Nephron progenitor cell (in vitro differentiated cells): ENCODE results near the gene IL1R2.
"Not testable (repeated sequence)": the region's sequence is repeated elsewhere in the genome, so short reads cannot be mapped to it uniquely, and the experiment has no call there.

ENCODE experiments used
- DNase-seq: peaks from one replicate; pipeline ENCODE4 v3.0.0; 2021
- H3K27ac Mint-ChIP-seq: 2 replicates; pipeline ENCODE4 v1.8.0; 2021; ENCODE audit warnings: mild to moderate bottlenecking, moderate library complexity, mixed read lengths
- H3K27me3 Mint-ChIP-seq: 2 replicates; pipeline ENCODE4 v1.8.0; 2021; ENCODE audit warnings: mild to moderate bottlenecking, low read depth, mixed read lengths; ENCODE audit not compliant: poor library complexity
- H3K36me3 Mint-ChIP-seq: 2 replicates; pipeline ENCODE4 v1.8.0; 2021; ENCODE audit warnings: low read depth, mixed read lengths
- H3K4me1 Mint-ChIP-seq: 2 replicates; pipeline ENCODE4 v1.8.0; 2021; ENCODE audit warnings: mixed read lengths
- H3K4me3 Mint-ChIP-seq: 2 replicates; pipeline ENCODE4 v1.8.0; 2021; ENCODE audit warnings: mild to moderate bottlenecking, moderate library complexity, mixed read lengths
- H3K9me3 Mint-ChIP-seq: 2 replicates; pipeline ENCODE4 v1.8.0; 2021; ENCODE audit warnings: mild to moderate bottlenecking, moderate library complexity, mixed read lengths
- TF ChIP-seq, protein P1 (sequence below): fragments of 200-600 bp; sonication (generic); IDR thresholded peaks from 2 replicates; pipeline ENCODE4 v1.5.0; 2021; ENCODE audit warnings: antibody characterized with exemption

IL1R2 gene

DNA sequence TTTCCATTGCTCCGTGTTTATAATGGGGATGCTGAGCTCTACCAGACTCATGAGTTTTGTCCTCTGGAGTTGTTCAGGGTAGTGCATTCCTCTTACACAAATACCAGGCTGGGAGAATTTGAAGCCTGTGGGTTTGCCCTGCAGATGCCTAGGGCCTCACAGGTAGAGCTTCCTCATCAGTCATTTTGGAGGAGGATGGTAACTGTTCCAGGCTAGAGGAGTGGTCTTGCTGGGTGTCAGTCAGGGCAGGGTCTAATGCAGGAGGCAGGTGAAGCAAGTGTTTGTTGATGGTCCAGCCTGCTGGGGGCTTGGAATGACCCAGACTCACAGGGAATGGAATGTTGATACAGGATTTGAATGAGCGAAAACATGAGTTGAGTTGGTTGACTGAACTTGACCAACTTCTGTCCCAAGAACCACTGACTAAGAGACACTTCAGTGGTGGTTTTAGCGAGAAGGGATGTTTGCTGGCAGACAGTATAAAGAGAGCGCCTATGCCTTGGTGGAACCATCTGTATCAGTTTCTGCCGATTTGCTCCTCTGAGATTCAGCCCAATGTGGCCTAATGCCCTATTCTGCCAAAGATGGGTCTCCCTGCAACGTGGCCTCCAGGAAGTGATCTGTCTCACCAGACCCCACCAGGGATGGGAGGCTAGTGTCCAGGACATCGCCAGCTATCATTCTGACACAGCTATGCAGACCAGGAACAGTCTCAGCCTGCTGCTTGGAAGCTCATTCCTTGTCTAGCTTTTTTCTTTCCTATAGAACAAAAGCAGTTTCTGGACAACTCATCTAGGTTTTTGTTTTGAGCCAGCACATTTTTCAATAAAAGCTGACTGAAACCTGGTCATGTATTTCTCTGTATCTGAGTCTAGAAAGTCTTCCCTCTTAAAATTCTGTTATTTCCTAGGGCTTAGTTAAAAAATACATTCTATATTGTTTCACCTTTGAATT lies 9.3 kb downstream of the IL1R2 start:
- TF ChIP-seq, protein P1, sequence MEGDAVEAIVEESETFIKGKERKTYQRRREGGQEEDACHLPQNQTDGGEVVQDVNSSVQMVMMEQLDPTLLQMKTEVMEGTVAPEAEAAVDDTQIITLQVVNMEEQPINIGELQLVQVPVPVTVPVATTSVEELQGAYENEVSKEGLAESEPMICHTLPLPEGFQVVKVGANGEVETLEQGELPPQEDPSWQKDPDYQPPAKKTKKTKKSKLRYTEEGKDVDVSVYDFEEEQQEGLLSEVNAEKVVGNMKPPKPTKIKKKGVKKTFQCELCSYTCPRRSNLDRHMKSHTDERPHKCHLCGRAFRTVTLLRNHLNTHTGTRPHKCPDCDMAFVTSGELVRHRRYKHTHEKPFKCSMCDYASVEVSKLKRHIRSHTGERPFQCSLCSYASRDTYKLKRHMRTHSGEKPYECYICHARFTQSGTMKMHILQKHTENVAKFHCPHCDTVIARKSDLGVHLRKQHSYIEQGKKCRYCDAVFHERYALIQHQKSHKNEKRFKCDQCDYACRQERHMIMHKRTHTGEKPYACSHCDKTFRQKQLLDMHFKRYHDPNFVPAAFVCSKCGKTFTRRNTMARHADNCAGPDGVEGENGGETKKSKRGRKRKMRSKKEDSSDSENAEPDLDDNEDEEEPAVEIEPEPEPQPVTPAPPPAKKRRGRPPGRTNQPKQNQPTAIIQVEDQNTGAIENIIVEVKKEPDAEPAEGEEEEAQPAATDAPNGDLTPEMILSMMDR = no peak
- DNase-seq = no peak
- Mint-ChIP-seq H3K4me3 (no peak overlapping the region), H3K4me1 (no peaks in the 10 kb centered on the region), H3K27me3 (peaks cover 9% of the 10 kb centered on the region), H3K9me3 (no peaks in the 10 kb centered on the region), H3K36me3 (no peaks in the 10 kb centered on the region), H3K27ac (no peak overlapping the region)

DNA sequence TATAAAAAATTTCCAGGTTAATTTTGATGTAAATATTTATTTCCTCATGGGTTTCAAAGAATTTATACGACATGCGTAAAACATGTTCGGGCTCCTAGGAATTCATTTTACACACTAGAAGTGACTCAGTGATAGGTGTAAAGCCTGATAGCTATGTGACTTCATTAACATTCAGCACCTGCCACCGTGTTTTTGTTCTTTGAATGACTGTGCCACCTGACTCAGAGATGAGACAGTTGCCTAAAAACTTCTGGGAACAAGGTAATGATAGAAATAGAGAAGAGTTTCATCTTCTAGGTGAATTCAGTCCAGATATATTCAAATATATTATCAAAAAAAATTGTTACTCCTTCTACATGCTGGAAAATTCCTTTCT lies 10.0 kb downstream of the IL1R2 start:
- no peaks in the 10 kb centered on the region for H3K9me3 Mint-ChIP-seq
- TF ChIP-seq, protein P1 = no peak
- no peaks in the 10 kb centered on the region for H3K4me1 Mint-ChIP-seq
- no peak overlapping the region for H3K4me3 Mint-ChIP-seq
- H3K27ac Mint-ChIP-seq = no peak overlapping the region
- H3K36me3 Mint-ChIP-seq = no peaks in the 10 kb centered on the region
- no peak for DNase-seq
- H3K27me3 Mint-ChIP-seq = peaks cover 9% of the 10 kb centered on the region

DNA sequence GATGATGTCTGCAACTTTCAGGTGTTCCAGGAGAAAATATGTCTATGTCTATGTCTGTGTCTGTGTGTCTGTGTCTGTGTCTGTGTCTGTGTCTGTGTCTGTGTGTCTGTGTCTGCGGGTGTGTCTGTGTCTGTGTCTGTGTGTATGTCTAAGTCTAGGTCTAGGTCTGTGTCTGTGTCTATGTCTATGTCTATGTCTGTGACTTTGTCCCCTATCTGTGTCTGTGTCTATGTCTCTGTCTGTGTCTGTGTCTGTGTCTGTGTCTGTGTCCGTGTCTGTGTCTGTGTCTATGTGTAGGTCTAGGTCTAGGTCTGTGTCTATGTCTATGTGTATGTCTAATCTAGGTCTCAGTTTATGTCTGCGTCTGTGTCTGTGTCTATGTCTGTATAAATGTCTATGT lies 10.5 kb downstream of the IL1R2 start:
- TF ChIP-seq, protein P1 = no peak
- no peaks in the 10 kb centered on the region for H3K4me1 Mint-ChIP-seq

DNA sequence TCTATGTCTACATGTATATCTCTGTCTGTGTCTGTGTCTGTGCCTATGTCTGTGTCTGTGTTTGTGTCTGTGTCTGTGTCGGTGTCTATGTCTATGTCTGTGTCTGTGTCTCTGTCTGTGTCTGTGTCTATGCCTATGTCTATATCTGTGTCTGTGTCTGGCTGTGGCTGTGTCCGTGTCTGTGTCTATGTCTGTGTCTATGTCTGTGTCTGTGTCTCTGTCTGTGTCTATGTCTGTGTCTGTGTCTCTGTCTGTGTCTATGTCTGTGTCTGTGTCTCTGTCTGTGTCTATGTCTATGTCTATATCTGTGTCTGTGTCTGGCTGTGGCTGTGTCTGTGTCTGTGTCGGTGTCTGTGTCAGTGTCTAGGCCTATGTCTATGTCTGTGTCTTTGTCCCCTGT lies 11.1 kb downstream of the IL1R2 start:
- H3K27me3 Mint-ChIP-seq, H3K4me3 Mint-ChIP-seq, H3K4me1 Mint-ChIP-seq, H3K36me3 Mint-ChIP-seq, DNase-seq, H3K9me3 Mint-ChIP-seq, H3K27ac Mint-ChIP-seq: not testable (repeated sequence)

More for the DNA sequence above, 10.5 kb downstream of the IL1R2 start:
- Mint-ChIP-seq H3K36me3 (no peaks in the 10 kb centered on the region), H3K4me3 (no peak overlapping the region), H3K9me3 (no peaks in the 10 kb centered on the region), H3K27ac (no peak overlapping the region), H3K27me3 (peaks cover 6% of the 10 kb centered on the region)
- no peak for DNase-seq

DNA sequence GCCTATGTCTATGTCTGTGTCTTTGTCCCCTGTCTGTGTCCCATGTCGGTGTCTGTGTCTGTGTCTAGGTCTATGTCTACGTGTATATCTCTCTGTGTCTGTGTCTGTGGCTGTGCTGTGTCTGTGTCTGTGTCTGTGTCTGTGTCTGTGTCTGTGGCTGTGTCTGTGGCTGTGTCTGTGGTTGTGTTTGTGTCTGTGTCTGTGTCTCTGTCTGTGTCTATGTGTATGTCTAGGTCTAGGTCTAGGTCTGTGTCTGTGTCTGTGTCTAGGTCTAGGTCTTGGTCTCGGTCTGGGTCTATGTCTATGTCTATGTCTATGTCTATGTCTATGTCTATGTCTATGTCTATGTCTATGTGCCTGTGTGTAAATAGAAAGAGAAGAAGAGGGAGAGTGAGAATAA lies 11.9 kb downstream of the IL1R2 start:
- Mint-ChIP-seq H3K27me3 (no peaks in the 10 kb centered on the region), H3K36me3 (no peaks in the 10 kb centered on the region), H3K4me1 (no peaks in the 10 kb centered on the region), H3K4me3 (no peak overlapping the region), H3K27ac (no peak overlapping the region), H3K9me3 (no peaks in the 10 kb centered on the region)
- TF ChIP-seq, protein P1 = no peak
- no peak for DNase-seq

DNA sequence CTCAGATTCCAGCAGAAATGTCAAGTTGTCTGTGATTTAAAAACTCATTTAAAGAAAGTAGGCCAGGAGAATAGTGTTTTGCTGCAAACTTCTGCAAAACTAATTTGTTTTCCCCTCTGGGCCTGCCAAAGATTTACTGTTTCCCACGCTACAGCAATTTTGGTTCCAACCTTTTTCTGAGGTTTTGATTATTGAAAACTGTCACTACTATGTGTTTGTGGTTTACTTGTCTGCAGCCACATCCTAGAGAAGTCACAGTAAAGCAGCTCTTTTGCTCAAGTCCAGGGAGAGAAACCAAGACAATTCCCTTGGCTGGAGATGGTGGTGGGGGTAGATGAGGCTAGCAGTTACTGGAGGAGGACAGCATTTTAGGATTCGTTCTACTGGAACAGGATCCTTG lies 12.8 kb downstream of the IL1R2 start:
- TF ChIP-seq, protein P1 = no peak
- no peak overlapping the region for H3K27ac Mint-ChIP-seq
- no peaks in the 10 kb centered on the region for H3K36me3 Mint-ChIP-seq
- no peaks in the 10 kb centered on the region for H3K9me3 Mint-ChIP-seq
- no peak for DNase-seq
- peaks cover under 1% of the 10 kb centered on the region for H3K27me3 Mint-ChIP-seq
- H3K4me3 Mint-ChIP-seq = no peak overlapping the region
- H3K4me1 Mint-ChIP-seq = no peaks in the 10 kb centered on the region
